ENCODE data around the gene ADGRV1. TPM values are rescaled to one million over a fixed set of nuclear protein-coding genes. Genes with fewer than 3 reads are reported as not detected.

The ADGRV1 gene
- polyA plus RNA-seq, 3 donors, result 10.2 to 14.8 (median 10.6) TPM

DNA sequence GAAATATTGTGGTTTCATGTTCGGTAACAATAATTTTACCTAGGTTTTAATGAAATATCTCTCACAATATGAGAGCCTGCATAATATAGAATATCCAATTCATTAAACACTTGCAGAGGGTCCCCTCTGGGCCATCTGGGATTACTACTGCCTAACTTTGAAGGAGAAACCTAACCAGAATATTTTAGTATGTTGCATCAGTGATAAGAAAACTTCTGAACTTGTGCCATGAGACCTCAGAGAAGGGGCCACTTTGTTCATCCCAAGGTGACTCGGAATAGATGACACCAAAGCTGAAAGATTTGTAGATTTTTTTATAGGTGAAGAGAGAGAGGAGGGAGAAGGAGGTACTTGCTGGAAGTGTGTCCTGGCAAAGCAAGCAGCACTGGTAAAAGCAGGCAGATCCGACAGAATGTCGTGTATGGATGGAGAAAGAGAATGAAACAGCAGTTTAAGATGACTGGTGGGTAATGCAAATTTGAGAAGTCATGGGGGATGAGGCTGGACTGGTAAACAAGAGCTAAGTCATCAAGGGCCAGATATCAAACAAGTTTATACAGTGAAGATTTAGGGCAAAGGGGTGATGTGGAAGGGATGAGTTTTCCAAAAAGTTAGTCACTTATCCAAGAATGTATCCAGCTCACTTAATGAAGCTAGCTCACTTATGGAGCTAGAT lies 372.3 kb downstream of the ADGRV1 start:
- DNase-seq (ENCODE audit: low read depth in 3 of 3, low spot score in 2 of 3), result no peak

DNA sequence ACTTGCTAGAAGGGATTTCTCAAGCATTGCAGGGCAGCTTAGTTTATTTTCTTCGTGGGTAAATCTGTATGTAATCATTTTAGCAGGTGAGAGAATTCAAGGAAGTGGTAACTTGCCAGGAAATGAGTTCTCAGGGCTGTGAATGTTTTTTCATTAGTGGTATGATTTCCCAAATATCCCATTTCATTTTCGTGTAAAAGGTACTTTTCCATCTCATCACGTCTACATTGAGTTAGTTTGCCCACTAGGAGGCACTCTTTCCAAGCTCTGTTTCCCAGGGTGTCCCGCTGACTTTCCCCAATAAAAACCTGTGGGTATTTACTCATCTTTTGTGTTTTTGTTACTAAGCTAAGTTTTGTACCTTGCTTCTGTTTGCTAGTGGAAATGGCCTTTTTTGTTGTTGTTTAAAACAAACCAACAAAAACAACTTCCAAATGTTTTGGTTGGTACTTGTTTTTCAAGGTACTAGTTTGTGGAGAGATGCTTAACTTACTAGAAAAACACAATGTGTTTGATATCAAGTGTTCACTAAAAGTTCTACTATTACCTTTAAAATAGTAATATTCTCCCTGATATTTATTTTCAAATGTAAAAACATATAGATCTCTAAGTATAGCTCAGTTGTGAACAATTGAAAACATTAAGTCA lies 373.6 kb downstream of the ADGRV1 start:
- peak in 1 of 3 donors; percentile 64 for DNase-seq (ENCODE audit: low read depth in 3 of 3, low spot score in 2 of 3)

DNA sequence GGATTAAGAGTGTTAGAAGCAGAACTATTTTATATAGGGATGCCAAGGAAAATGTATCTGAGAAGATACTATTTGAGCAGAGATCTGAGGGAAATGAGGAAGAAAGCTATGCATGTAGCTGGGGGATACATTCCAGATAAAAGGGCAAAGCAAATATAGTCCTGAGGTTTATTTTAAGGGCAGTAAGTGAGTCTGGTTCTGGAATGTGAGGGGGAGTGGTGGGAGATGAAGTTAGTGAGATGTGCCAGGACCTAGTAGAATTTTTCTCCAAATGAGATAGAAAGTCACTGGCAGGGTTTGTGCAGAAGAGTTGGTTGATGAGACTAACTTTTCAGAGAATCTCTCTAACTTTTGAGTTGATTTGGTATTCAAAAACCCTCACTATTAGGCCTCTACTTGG lies 374.7 kb downstream of the ADGRV1 start:
- no peak for DNase-seq (ENCODE audit: low read depth in 3 of 3, low spot score in 2 of 3)

DNA sequence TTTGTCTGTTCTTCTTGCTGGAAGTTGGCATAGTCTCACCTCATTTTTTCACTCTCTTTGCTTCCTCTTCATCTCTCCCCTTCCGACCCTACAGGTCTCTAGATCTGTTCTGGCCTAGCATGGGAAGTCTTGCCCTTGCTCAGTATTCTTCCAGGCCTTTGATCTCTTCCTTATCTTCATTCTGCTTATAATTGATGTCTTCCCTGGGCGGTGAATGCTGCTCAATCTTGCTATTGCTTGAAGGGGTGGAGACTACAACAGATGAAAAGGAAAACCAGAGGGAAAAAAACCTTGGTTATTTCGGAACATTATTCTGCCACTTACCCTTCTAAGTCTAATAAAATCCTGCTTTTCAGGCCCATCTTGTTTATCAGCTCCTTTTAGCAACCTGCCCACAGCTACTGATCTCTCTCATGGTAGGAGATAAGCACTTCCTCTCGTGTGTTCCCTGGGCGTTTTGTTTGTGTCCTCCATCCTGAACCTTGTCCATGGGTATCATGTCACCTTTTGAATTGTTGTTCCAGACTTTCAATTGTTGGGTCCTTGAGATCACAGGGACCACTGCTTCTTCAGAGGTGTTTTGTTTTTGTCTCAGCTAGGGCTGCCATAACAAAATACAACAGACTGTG lies 375.6 kb downstream of the ADGRV1 start:
- no peak for DNase-seq (ENCODE audit: low read depth in 3 of 3, low spot score in 2 of 3)

GRCh38 chr5:90934738-90935137 lies 376.1 kb downstream of the ADGRV1 start:
- no peak for DNase-seq (ENCODE audit: low read depth in 3 of 3, low spot score in 2 of 3)

DNA sequence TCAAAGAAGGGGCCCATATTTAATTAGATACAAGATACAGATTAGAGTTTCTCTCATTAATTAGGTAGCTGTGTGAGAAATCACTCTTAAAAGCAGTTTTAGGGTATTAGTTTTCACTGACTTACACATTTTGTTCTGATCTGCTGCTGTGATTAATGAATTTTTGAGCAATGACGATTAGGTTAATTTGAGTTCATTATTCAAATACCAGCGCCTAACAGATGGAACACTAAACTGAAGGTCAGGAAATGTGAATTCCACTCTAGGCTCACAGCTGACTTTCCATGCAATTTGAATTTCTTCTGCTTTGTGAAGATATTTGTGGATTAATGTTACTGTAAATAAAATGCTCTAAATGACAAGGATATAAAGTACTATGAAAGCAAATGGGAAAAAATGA lies 380.6 kb downstream of the ADGRV1 start:
- DNase-seq (ENCODE audit: low read depth in 3 of 3, low spot score in 2 of 3), result no peak

DNA sequence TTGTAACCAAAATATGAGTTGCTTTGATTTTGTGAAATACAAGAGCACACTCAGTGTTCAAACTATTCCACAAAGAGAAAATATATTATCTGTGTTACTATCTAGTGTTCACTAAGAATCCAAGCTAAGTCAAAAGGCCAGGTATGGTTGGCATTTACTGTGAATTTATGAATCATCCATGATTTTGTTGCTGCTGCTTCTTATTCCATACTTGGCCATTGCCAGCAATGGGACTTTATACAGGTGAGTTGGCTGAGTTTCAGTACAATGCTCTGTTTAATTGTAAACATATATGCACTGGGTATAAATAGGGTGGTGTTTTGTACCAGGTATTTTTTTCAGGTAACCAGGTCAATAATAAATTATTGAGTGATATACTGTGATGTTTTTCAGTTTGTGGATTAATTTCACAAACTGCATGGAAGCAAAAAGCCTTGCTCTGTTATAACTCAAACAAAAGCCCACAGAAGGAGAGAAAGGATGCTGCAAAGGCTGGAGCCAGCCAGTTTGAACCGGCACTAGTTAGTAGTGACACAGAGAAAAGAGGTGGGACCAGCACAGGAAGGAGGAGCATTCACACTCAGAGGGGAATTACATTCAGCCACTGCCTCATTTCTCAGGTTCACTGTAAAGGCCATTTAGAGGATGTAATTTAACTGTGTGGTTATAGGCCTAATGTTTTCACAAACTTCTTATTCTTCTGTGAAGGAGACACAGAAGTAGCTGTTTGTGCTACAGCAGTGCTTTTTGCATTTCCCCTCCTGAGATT lies 381.8 kb downstream of the ADGRV1 start:
- peak in 2 of 3 donors; percentile 71 to 74 for DNase-seq (ENCODE audit: low read depth in 3 of 3, low spot score in 2 of 3)

- no peak for DNase-seq (ENCODE audit: low read depth in 3 of 3, low spot score in 2 of 3)
These were observed 382.6 kb downstream of the ADGRV1 start for GRCh38 chr5:90941002-90941720.

GRCh38 chr5:90944116-90944515 lies 385.5 kb downstream of the ADGRV1 start:
- no peak for DNase-seq (ENCODE audit: low read depth in 3 of 3, low spot score in 2 of 3)

GRCh38 chr5:90947667-90948066 lies 389.1 kb downstream of the ADGRV1 start:
- DNase-seq (ENCODE audit: low read depth in 3 of 3, low spot score in 2 of 3), result no peak

DNA sequence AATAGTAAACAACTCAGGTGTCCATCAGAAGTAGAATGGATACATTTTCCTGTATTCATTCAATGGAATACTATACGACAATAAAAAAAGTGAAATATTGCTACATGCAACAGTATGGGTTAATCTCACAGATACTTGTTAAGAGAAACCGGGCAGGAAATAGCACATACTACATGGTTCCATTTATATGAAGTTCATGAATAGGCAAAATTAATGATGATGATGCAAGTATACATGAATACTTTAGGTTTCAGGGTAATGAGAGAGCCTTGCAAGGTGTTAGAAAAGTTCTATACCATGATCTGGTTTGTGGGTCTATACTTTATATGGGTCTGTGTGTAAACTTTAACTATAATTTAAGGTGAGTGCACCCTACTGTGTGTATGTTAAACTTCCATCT lies 390.4 kb downstream of the ADGRV1 start:
- no peak for DNase-seq (ENCODE audit: low read depth in 3 of 3, low spot score in 2 of 3)

DNA sequence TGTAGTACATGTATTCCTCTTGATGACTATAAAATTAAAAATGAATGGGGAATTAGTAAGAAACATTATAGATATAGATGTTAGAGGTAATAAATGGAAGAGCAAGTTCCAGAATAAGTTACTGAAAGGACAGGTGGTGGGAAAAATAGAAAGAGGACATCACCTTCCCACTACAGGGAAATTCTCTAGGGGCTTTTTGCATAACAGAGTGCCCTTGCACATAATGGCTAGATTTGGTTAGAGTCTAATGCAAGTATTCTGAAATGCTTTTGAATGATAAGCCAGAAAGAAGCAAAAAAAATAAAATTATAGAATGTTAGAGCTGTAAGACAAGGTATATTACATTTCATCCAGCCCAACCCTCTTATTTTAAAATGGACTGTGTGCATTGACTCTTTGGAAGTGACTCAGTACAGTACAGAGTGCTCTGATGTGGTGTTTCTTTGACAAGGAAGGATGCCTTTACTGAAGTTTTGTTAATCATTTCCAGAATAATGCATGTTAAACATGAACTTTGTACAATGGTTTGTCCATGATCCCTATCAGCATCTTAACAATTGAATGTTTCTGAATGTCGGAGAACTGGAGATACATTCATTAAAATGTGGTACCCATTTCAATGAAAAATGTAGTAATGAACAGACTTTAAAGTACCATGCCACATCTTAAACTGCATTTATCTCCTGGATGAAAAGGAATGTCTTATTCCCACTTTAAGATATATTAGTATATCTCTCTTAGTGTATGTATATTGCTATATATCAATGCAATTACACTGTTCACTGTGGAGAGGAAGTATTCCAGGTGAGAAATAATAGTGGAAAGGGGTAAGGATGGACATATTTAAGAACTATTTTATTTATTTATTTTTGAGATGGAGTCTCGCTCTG lies 391.1 kb downstream of the ADGRV1 start:
- no peak for DNase-seq (ENCODE audit: low read depth in 3 of 3, low spot score in 2 of 3)

DNA sequence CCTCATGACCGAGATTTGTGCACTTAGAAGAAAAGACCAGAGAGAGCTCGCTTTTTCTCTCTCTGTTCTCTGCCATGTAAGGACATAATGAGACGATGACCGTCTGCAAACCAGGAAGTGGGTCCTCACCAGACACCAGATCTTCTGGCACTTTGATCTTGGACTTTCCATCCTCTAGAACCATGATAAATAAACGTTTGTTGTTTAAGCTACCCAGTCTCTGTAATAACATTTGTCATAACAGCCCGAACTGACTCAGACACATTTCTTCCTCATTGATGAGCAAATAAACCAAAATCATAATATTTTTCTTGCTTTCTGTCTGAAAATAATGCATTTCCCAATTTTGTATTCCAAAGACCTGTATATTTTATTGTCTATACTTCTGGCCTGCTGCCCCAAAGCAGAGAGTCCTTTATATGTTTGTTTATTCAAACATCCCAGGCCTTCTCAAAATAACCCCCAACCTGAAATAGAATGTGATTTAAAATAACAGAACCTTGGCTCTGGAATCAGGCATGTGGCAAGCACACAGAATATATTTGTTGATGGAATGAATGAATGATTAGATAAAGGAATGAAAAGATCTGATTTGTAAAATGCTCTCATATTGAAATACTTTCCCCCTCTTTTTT lies 396.5 kb downstream of the ADGRV1 start:
- DNase-seq (ENCODE audit: low read depth in 3 of 3, low spot score in 2 of 3), result no peak

- no peak for DNase-seq (ENCODE audit: low read depth in 3 of 3, low spot score in 2 of 3)
These were observed 398.0 kb downstream of the ADGRV1 start for GRCh38 chr5:90956511-90957097.

- no peak for DNase-seq (ENCODE audit: low read depth in 3 of 3, low spot score in 2 of 3)
These were observed 399.3 kb downstream of the ADGRV1 start for GRCh38 chr5:90957906-90958305.

DNA sequence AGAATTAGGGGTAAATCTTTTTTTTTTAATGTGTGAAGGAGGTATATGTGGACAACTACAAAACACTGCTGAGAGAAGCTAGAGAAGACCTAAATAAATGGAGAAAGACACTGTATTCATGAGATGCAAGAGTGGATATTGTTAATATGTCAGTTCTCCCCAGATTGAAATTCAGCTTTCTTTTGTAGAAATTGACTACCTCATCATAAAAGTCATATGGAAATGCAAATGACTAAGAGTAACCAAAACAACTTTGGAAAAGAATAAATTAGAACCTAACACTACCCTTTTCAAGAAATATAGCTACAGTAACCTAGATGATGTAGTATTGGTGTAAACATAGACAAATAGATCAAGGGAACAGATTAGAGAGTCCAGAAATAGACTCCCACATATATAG lies 400.7 kb downstream of the ADGRV1 start:
- no peak for DNase-seq (ENCODE audit: low read depth in 3 of 3, low spot score in 2 of 3)

GRCh38 chr5:90962481-90962880 lies 403.9 kb downstream of the ADGRV1 start:
- no peak for DNase-seq (ENCODE audit: low read depth in 3 of 3, low spot score in 2 of 3)

GRCh38 chr5:90965110-90965685 lies 406.6 kb downstream of the ADGRV1 start:
- DNase-seq (ENCODE audit: low read depth in 3 of 3, low spot score in 2 of 3), result no peak
